Measurements from ENCODE around the gene ARHGEF26.

GRCh38 chr3:154290187-154290586 is 169.0 kb downstream of the ARHGEF26 start:
- TF ChIP-seq GATA2 (IDR thresholded peaks at IDR 0.05; ENCODE audit: low read depth, low read length) (no peak), GATA3 (IDR thresholded peaks at IDR 0.05; ENCODE audit: low read depth, low read length) (no peak)

Data from SH-SY5Y (cell line).